GM12875 (cell line): ENCODE measurements around the gene PRKN.

Source experiments
- H3K4me3 ChIP-seq: one replicate; pipeline ENCODE4 v1.5.1; 2011; ENCODE audit warnings: low read depth, low read length, control low read depth
- CTCF ChIP-seq: IDR thresholded peaks from 2 replicates; pipeline ENCODE4 v1.5.1; 2011; ENCODE audit warnings: low read depth, mild to moderate bottlenecking, control low read depth, inconsistent platforms, low read length, moderate library complexity, borderline replicate concordance; ENCODE audit not compliant: insufficient read depth

Gene PRKN

GRCh38 chr6:162626869-162627268 is 100.7 kb downstream of the PRKN start:
- H3K4me3 ChIP-seq = no peak overlapping the region
- TF ChIP-seq CTCF = no peak

- no peak overlapping the region for H3K4me3 ChIP-seq
- TF ChIP-seq CTCF = no peak
Observed at GRCh38 chr6:162625846-162626540, 101.6 kb downstream of the PRKN start.

GRCh38 chr6:162622572-162622971 is 105.0 kb downstream of the PRKN start:
- TF ChIP-seq CTCF = no peak
- H3K4me3 ChIP-seq = no peak overlapping the region

- H3K4me3 ChIP-seq = no peak overlapping the region
- TF ChIP-seq CTCF = no peak
Observed at GRCh38 chr6:162621246-162621645, 106.3 kb downstream of the PRKN start.

GRCh38 chr6:162620073-162620472 is 107.5 kb downstream of the PRKN start:
- no peak overlapping the region for H3K4me3 ChIP-seq
- TF ChIP-seq CTCF = no peak

- no peak for TF ChIP-seq CTCF
- H3K4me3 ChIP-seq = no peak overlapping the region
Observed at GRCh38 chr6:162618448-162619002, 109.0 kb downstream of the PRKN start.
